ENCODE data around the gene PLXDC1. TPM values are rescaled to one million over a fixed set of nuclear protein-coding genes. Genes with fewer than 3 reads are reported as not detected.

Gene PLXDC1
- total RNA-seq, 6 experiments from 2014 or later, result 0.11 to 1.6 (median 0.54) TPM

DNA sequence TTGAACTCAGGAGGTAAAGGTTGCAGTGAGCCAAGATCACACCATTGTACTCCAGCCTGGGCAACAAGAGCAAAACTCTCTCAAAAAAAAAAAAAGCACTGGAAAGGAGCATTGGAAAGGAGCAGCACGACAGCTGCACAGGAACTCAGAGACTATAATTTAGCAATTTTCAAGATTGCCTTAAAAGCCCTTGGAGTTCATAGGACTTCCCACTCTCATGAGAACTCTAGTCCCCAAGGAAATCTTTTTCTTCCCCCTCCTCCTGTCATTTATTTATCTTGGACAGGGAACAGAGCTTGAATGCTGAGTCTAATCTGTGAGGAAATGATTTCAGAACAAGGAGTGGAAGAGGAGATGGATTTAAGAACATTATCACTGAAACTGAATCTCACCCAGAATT, 69.0 kb downstream of the PLXDC1 start:
- ATAC-seq, result peak in 1 of 4 donors; percentile 22
- no peaks in the 10 kb centered on the region for H3K4me1 ChIP-seq
- no peaks in the 10 kb centered on the region for H3K27me3 ChIP-seq
- H3K9me3 ChIP-seq, result no peaks in the 10 kb centered on the region
- WGBS (ENCODE audit: insufficient coverage, low coverage, low lambda C conversion rate, missing lambda C conversion rate), result 60% methylated on average over 1 of the region's 1 CpG
- no peak for TF ChIP-seq CTCF (IDR thresholded peaks at IDR 0.05)
- no peak for TF ChIP-seq POLR2A (IDR thresholded peaks at IDR 0.05)
- H3K36me3 ChIP-seq, result no peaks in the 10 kb centered on the region
- no peak overlapping the region for H3K4me3 ChIP-seq
- DNase-seq, result no peak
- H3K27ac ChIP-seq, result no peak overlapping the region
- intact Hi-C loops (cut with DNase I), result no loop called here

GRCh38 chr17:39081851-39082250, 69.6 kb downstream of the PLXDC1 start:
- no peak overlapping the region for H3K27ac ChIP-seq
- 100% methylated on average over 1 of the region's 1 CpG for WGBS (ENCODE audit: insufficient coverage, low coverage, low lambda C conversion rate, missing lambda C conversion rate)

DNA sequence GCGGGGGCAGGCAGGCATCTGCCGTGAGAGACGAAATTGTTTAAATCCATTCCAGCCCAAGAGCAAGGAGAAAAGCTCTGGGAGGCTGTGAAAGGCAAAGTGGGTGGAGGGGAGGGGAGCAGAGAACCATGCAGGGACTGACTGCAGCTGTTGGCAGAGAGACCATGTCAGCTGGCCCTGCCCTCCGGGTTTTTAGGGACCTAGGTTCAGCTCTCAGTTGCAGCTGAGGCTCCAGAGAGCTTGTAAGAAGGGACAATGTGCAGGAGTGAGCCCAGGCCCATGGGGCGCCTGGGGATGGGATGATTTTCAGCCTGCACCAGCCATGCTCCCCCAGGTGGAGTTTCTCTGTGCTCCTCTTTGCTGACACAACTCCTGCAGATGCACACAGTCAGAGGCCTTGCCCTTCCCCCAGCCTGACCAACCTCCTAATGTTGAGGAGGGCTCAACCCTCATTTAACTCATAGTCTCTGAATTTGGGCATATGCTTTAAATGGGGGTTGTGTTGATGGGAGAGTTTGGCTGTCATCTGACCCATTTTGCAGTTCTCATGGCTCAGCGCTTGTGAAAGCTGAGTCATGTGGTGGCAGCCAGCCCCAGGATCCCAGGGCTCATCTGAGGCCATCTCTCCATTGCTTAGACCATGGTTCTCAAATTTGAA, 70.9 kb downstream of the PLXDC1 start:
- TF ChIP-seq POLR2A (IDR thresholded peaks at IDR 0.05) (no peak), CTCF (IDR thresholded peaks at IDR 0.05) (no peak)
- no peak for DNase-seq

More at GRCh38 chr17:39081851-39082250, 69.6 kb downstream of the PLXDC1 start:
- TF ChIP-seq POLR2A (IDR thresholded peaks at IDR 0.05) (no peak), CTCF (IDR thresholded peaks at IDR 0.05) (no peak)
- no peak overlapping the region for H3K4me3 ChIP-seq
- ATAC-seq (no peak), DNase-seq (no peak)
- no peaks in the 10 kb centered on the region for H3K36me3 ChIP-seq
- no peaks in the 10 kb centered on the region for H3K27me3 ChIP-seq
- H3K9me3 ChIP-seq, result no peaks in the 10 kb centered on the region
- intact Hi-C loops (cut with DNase I), result no loop called here
- no peaks in the 10 kb centered on the region for H3K4me1 ChIP-seq

GRCh38 chr17:39079836-39080235, 71.6 kb downstream of the PLXDC1 start:
- intact Hi-C loops (cut with DNase I), result no loop called here
- H3K4me1 ChIP-seq, result no peaks in the 10 kb centered on the region
- H3K9me3 ChIP-seq, result no peaks in the 10 kb centered on the region
- no peak overlapping the region for H3K4me3 ChIP-seq
- H3K27me3 ChIP-seq, result no peaks in the 10 kb centered on the region
- 40% methylated on average over 1 of the region's 1 CpG for WGBS (ENCODE audit: insufficient coverage, low coverage, low lambda C conversion rate, missing lambda C conversion rate)
- H3K36me3 ChIP-seq, result no peaks in the 10 kb centered on the region
- DNase-seq (no peak), ATAC-seq (no peak)
- no peak for TF ChIP-seq POLR2A (IDR thresholded peaks at IDR 0.05)
- TF ChIP-seq CTCF (IDR thresholded peaks at IDR 0.05), result no peak
- H3K27ac ChIP-seq, result no peak overlapping the region

More for the DNA sequence above, 70.9 kb downstream of the PLXDC1 start:
- Histone ChIP-seq H3K4me3 (no peak overlapping the region), H3K36me3 (no peaks in the 10 kb centered on the region), H3K27me3 (no peaks in the 10 kb centered on the region), H3K27ac (no peak overlapping the region), H3K9me3 (no peaks in the 10 kb centered on the region), H3K4me1 (no peaks in the 10 kb centered on the region)
- intact Hi-C loops (cut with DNase I), result no loop called here
- 82% methylated on average over 5 of the region's 6 CpGs for WGBS (ENCODE audit: insufficient coverage, low coverage, low lambda C conversion rate, missing lambda C conversion rate)
- peak in 2 of 4 donors; percentile 35 to 41 for ATAC-seq

All from right lobe of liver (tissue), 6 donors.